Measurements from ENCODE around the gene CTSG. TPM values are rescaled to one million over a fixed set of nuclear protein-coding genes. Genes with fewer than 3 reads are reported as not detected.

Gene CTSG
- total and polyA plus RNA-seq, 2 of the 4 experiments (the other 2 are of a cell fraction): not detected

DNA sequence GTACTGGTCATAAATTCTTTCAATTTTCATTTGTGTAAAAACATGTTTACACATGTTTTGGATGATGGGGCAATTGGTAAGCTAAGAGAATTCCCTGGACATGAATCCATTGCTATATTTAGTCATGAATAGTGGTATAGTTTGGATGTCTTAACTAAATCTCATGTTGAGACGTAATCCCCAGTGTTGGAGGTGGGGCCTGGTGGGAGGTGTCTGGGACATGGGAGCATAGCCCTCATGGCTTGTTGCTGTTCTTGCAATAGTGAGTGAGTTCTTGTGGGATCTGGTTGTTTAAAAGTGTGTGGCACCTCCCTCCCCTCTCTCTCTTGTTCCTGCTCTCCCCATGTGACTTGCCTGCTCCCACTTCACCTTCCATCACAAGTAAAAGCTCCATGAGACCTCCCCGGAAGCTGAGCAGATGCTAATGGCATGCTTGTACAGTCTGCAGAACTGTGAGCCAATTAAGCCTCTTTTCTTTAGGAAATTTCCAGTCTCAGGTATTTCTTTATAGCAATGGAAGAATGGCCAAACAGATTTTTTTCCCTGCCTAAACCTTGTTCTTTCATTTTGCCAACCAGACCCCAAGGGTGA, 33.6 kb downstream of the CTSG start:
- H3K79me1 ChIP-seq (ENCODE audit: low read depth in 1 of 2, low read length in 2 of 2): no peaks in the 10 kb centered on the region
- BruUV-seq (replicated peaks): no TSS peak
- H2AFZ ChIP-seq (replicated peaks; ENCODE audit: low read length, poor library complexity): no peak overlapping the region
- H3K27me3 ChIP-seq (ENCODE audit: control insufficient read depth, insufficient read depth, low read length): no peaks in the 10 kb centered on the region
- H3K23ac ChIP-seq (ENCODE audit: low read depth, low read length): no peak overlapping the region
- no peak overlapping the region for H4K8ac ChIP-seq (ENCODE audit: low read depth in 2 of 2, low read length in 2 of 2)
- DNase-seq (peak; percentile 12), ATAC-seq (ENCODE audit: low read depth) (no peak)
- H3K9me3 ChIP-seq (ENCODE audit: control insufficient read depth, insufficient read depth, low read length): no peaks in the 10 kb centered on the region
- no CpG with 5 or more reads among the region's 2 CpGs for WGBS, 2 experiments (ENCODE audit: extremely low coverage in 2 of 2, insufficient read length in 1 of 2)
- ChIA-PET POLR2A (ENCODE audit: unreplicated experiment) (no interaction called here), CTCF (no interaction called here)
- H4K91ac ChIP-seq (ENCODE audit: insufficient read depth, low read depth, low read length): no peak overlapping the region
- TF ChIP-seq CEBPB (IDR thresholded peaks at IDR 0.05; ENCODE audit: low read depth, low read length) (no peak), MAFK (IDR thresholded peaks at IDR 0.05; ENCODE audit: low read depth, low read length) (no peak), SMC3 (IDR thresholded peaks at IDR 0.05; ENCODE audit: low read depth, low read length) (no peak), MAZ (IDR thresholded peaks at IDR 0.05; ENCODE audit: borderline replicate concordance, low read depth, low read length) (no peak), RAD21 (IDR thresholded peaks at IDR 0.05; ENCODE audit: low read length) (no peak), POLR2A (IDR thresholded peaks at IDR 0.05; ENCODE audit: low read depth, low read length) (no peak), RCOR1 (IDR thresholded peaks at IDR 0.05; ENCODE audit: insufficient replicate concordance, low read length) (no peak), ELK1 (IDR thresholded peaks at IDR 0.05; ENCODE audit: borderline replicate concordance, low read depth, low read length) (no peak), CTCF (conservative IDR thresholded peaks at IDR 0.05; ENCODE audit: low read depth, low read length) (no peak), RFX5 (IDR thresholded peaks at IDR 0.05; ENCODE audit: low read depth, low read length) (no peak), CHD1 (IDR thresholded peaks at IDR 0.05; ENCODE audit: low read depth, low read length) (no peak), USF2 (IDR thresholded peaks at IDR 0.05; ENCODE audit: low read depth, low read length) (no peak), NFE2L2 (IDR thresholded peaks at IDR 0.05; ENCODE audit: low read depth, low read length) (no peak), BHLHE40 (IDR thresholded peaks at IDR 0.05; ENCODE audit: low read depth, low read length) (no peak), FOS (IDR thresholded peaks at IDR 0.05; ENCODE audit: low read depth, low read length) (no peak), MXI1 (IDR thresholded peaks at IDR 0.05; ENCODE audit: borderline replicate concordance, low read depth, low read length) (no peak)
- no peak overlapping the region for H3K4me2 ChIP-seq (ENCODE audit: low read depth, low read length)
- no peak overlapping the region for H3K14ac ChIP-seq (replicated peaks; ENCODE audit: low read depth, low read length)
- no peaks in the 10 kb centered on the region for H4K20me1 ChIP-seq (ENCODE audit: insufficient read depth, low read length)
- H3K27ac ChIP-seq (ENCODE audit: insufficient read depth, low read length): no peak overlapping the region
- intact Hi-C loops (cut with micrococcal nuclease) (no loop called here), in situ Hi-C loops (cut with MboI; ENCODE audit: low sequenced_read_pairs) (no loop called here), dilution Hi-C loops (cut with HindIII; ENCODE audit: low sequenced_read_pairs, unreplicated experiment) (no loop called here)
- no peak overlapping the region for H3K18ac ChIP-seq (ENCODE audit: low read depth, low read length)
- no peak overlapping the region for H2AK9ac ChIP-seq (replicated peaks; ENCODE audit: low read depth, low read length, poor library complexity)
- H3K4me1 ChIP-seq (ENCODE audit: control insufficient read depth, insufficient read depth, low read length): no peaks in the 10 kb centered on the region; the same call in 1 of the 2 replicates
- H2BK120ac ChIP-seq (ENCODE audit: low read depth, low read length): no peak overlapping the region
- H2BK15ac ChIP-seq (ENCODE audit: low read depth, low read length): no peak overlapping the region
- H3K4ac ChIP-seq (ENCODE audit: low read depth, low read length): no peak overlapping the region
- H3K9ac ChIP-seq (ENCODE audit: low read depth, low read length): no peak overlapping the region
- no peak overlapping the region for H2BK5ac ChIP-seq (ENCODE audit: low read depth, low read length, poor library complexity, severe bottlenecking)
- H2BK20ac ChIP-seq (ENCODE audit: low read depth, low read length): no peak overlapping the region
- H3K4me3 ChIP-seq (ENCODE audit: insufficient read depth, low read depth, low read length): no peak overlapping the region
- H3K9me1 ChIP-seq (ENCODE audit: insufficient read depth, low read length): no peaks in the 10 kb centered on the region
- no peaks in the 10 kb centered on the region for H3K36me3 ChIP-seq (ENCODE audit: control insufficient read depth, insufficient read depth, low read length)
- H4K5ac ChIP-seq (ENCODE audit: low read depth, low read length): no peak overlapping the region
- no peak overlapping the region for H2AK5ac ChIP-seq (ENCODE audit: low read depth, low read length)
- no peak overlapping the region for H3K56ac ChIP-seq (ENCODE audit: extremely low read depth, insufficient read depth, low read length)

Data from IMR-90 (cell line).